Measurements from ENCODE around the gene ATOSA.

GRCh38 chr15:52727815-52728214, 48.6 kb upstream of the ATOSA start:
- TF ChIP-seq TSHZ2 (CRISPR knock-in tag; IDR thresholded peaks at IDR 0.05) (no peak), PATZ1 (CRISPR knock-in tag; IDR thresholded peaks at IDR 0.05; ENCODE audit: borderline replicate concordance) (no peak), PPARA (CRISPR knock-in tag; IDR thresholded peaks at IDR 0.05; ENCODE audit: borderline replicate concordance) (no peak), RARB (CRISPR knock-in tag; IDR thresholded peaks at IDR 0.05) (no peak), ZFP3 (CRISPR knock-in tag; IDR thresholded peaks at IDR 0.05) (no peak), ZNF565 (CRISPR knock-in tag; conservative IDR thresholded peaks at IDR 0.05; ENCODE audit: low read depth) (no peak), CREB5 (CRISPR knock-in tag; IDR thresholded peaks at IDR 0.05; ENCODE audit: low read depth) (no peak), ARNTL (CRISPR knock-in tag; IDR thresholded peaks at IDR 0.05; ENCODE audit: borderline replicate concordance, low read depth) (no peak)

All from SK-N-SH treated with all-trans-retinoic acid at 6 μM for 48 hours (cell line).